Thoracic aorta (tissue), 2 donors: ENCODE data around the gene OR7D4. TPM values are rescaled to one million over a fixed set of nuclear protein-coding genes. Genes with fewer than 3 reads are reported as not detected.

Experiments used
- ATAC-seq: fragments of 150-250 bp; one replicate; pipeline ENCODE4 v1.8.0; 2017; ENCODE audit warnings: low read depth; ENCODE audit not compliant: insufficient number of reproducible peaks, low FRiP score
- DNase-seq: peaks from one replicate; pipeline ENCODE4 v3.0.0-alpha.2; 2020; ENCODE audit warnings: low spot score
- H3K27ac ChIP-seq, 2 donors: fragments of 200-600 bp; sonication (generic); 1 replicate in 1 of 2; 2 replicates in 1 of 2; pipeline ENCODE4 v1.5.1; 2016; ENCODE audit warnings: mild to moderate bottlenecking in 2 of 2, moderate library complexity in 2 of 2
- H3K27me3 ChIP-seq: fragments of 200-600 bp; sonication (generic); replicated peaks from 2 replicates; pipeline ENCODE4 v1.6.0; 2016; ENCODE audit warnings: mild to moderate bottlenecking; ENCODE audit not compliant: insufficient read depth
- H3K36me3 ChIP-seq: fragments of 200-600 bp; sonication (generic); one replicate; pipeline ENCODE4 v1.5.1; 2016
- H3K4me1 ChIP-seq, 2 donors: fragments of 200-600 bp; sonication (generic); 1 replicate in 1 of 2; 2 replicates in 1 of 2; pipeline versions ENCODE4 v1.5.1 to v1.6.0; 2016; ENCODE audit warnings: low read depth in 2 of 2, mild to moderate bottlenecking in 1 of 2; ENCODE audit not compliant: control insufficient read depth in 1 of 2
- H3K4me3 ChIP-seq: fragments of 200-600 bp; sonication (generic); 2 replicates; pipeline ENCODE4 v1.5.1; 2016; ENCODE audit warnings: mild to moderate bottlenecking
- H3K9me3 ChIP-seq: fragments of 200-600 bp; sonication (generic); 2 replicates; pipeline ENCODE4 v1.5.1; 2016
- total RNA-seq, 2 donors: library from RNA; depleted of rRNA; stranded (reverse); fragments of >200 nt; gene quantifications; one replicate each; pipeline versions ENCODE4 v1.1.0 to v1.2.3, GENCODE V29; 2016
- TF ChIP-seq, protein P1 (sequence below): fragments of 200-600 bp; sonication (generic); IDR thresholded peaks from one replicate; pipeline ENCODE4 v1.5.1; 2019; ENCODE audit warnings: antibody characterized with exemption

The OR7D4 gene
- total RNA-seq, 2 donors from 2014 or later = not detected

DNA sequence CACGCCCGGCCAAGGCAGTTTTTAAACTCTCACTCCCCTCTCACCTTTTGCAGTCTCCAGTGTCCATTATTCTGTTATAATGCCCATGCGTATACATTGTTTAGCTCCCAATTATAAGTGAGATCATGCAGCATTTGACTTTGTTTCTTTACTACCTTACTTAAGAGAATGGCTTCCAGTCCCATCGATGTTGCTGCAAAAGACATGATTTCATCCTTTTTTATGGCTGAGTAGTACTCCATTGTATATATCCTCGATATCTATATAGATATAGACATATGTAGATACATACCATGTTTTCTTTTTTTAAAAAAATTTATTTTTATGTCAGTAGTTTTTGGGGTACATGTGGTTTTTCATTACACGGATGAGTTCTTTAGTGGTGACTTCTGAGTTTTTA lies 32.2 kb downstream of the OR7D4 start:
- no peaks in the 10 kb centered on the region for H3K4me1 ChIP-seq
- ATAC-seq = no peak
- no peaks in the 10 kb centered on the region for H3K27me3 ChIP-seq
- H3K4me3 ChIP-seq = no peak overlapping the region
- H3K36me3 ChIP-seq = no peaks in the 10 kb centered on the region
- no peaks in the 10 kb centered on the region for H3K9me3 ChIP-seq
- TF ChIP-seq, protein P1, sequence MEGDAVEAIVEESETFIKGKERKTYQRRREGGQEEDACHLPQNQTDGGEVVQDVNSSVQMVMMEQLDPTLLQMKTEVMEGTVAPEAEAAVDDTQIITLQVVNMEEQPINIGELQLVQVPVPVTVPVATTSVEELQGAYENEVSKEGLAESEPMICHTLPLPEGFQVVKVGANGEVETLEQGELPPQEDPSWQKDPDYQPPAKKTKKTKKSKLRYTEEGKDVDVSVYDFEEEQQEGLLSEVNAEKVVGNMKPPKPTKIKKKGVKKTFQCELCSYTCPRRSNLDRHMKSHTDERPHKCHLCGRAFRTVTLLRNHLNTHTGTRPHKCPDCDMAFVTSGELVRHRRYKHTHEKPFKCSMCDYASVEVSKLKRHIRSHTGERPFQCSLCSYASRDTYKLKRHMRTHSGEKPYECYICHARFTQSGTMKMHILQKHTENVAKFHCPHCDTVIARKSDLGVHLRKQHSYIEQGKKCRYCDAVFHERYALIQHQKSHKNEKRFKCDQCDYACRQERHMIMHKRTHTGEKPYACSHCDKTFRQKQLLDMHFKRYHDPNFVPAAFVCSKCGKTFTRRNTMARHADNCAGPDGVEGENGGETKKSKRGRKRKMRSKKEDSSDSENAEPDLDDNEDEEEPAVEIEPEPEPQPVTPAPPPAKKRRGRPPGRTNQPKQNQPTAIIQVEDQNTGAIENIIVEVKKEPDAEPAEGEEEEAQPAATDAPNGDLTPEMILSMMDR = no peak
- no peak overlapping the region for H3K27ac ChIP-seq
- no peak for DNase-seq

- Histone ChIP-seq H3K4me1 (no peaks in the 10 kb centered on the region), H3K27ac (no peak overlapping the region)
- TF ChIP-seq, protein P1 = no peak
Measured at GRCh38 chr19:9183000-9183399, 36.4 kb downstream of the OR7D4 start.

GRCh38 chr19:9178901-9179300 lies 40.5 kb downstream of the OR7D4 start, which contains the start of gene OR7D2:
TSS of gene OR7D2 (plus strand) at chr19:9178979. CDS start at chr19:9185782, 6,803 bp downstream.
- H3K27me3 ChIP-seq = no peaks in the 10 kb centered on the region
- no peaks in the 10 kb centered on the region for H3K9me3 ChIP-seq
- no peaks in the 10 kb centered on the region for H3K4me1 ChIP-seq
- no peak within 1 kb of the TSS for H3K27ac ChIP-seq
- no peak for ATAC-seq
- no peak for DNase-seq
- H3K36me3 ChIP-seq = no peaks in the 10 kb centered on the region
- no peak within 1 kb of the TSS for H3K4me3 ChIP-seq
- TF ChIP-seq, protein P1 = no peak

More at GRCh38 chr19:9183000-9183399, 36.4 kb downstream of the OR7D4 start:
- no peak for ATAC-seq
- no peaks in the 10 kb centered on the region for H3K36me3 ChIP-seq
- no peaks in the 10 kb centered on the region for H3K9me3 ChIP-seq
- no peak overlapping the region for H3K4me3 ChIP-seq
- H3K27me3 ChIP-seq = no peaks in the 10 kb centered on the region
- DNase-seq = no peak

GRCh38 chr19:9175326-9175725 lies 44.1 kb downstream of the OR7D4 start:
- Histone ChIP-seq H3K4me3 (no peak overlapping the region), H3K36me3 (no peaks in the 10 kb centered on the region), H3K27ac (no peak overlapping the region), H3K4me1 (no peaks in the 10 kb centered on the region), H3K27me3 (no peaks in the 10 kb centered on the region), H3K9me3 (no peaks in the 10 kb centered on the region)
- TF ChIP-seq, protein P1 = no peak
- DNase-seq (no peak), ATAC-seq (no peak)

- Histone ChIP-seq H3K36me3 (no peaks in the 10 kb centered on the region), H3K4me3 (no peak overlapping the region), H3K9me3 (no peaks in the 10 kb centered on the region), H3K4me1 (no peaks in the 10 kb centered on the region), H3K27me3 (no peaks in the 10 kb centered on the region), H3K27ac (no peak overlapping the region)
- TF ChIP-seq, protein P1 = no peak
- DNase-seq (no peak), ATAC-seq (no peak)
Measured at GRCh38 chr19:9171393-9171991, 47.9 kb downstream of the OR7D4 start.
